Gastrocnemius medialis (tissue), 4 donors: ENCODE data around the gene KIAA0319L.

Experiments used
- POLR2A ChIP-seq, 2 donors: fragments of 450-650 bp; IDR thresholded peaks; one replicate each; pipeline ENCODE4 v1.6.1; 2017; ENCODE audit warnings: antibody characterized with exemption in 2 of 2, mild to moderate bottlenecking in 2 of 2, moderate library complexity in 2 of 2
- TF ChIP-seq, protein P1 (sequence below), 5 experiments: fragments of 450-650 bp in 3 of 5; fragments of 200-600 bp in 2 of 5; sonication (generic) in 2 of 5; IDR thresholded peaks in 4 of 5; conservative IDR thresholded peaks in 1 of 5; 1 replicate in 4 of 5; 2 replicates in 1 of 5; pipeline ENCODE4 v1.5.1; 2016 to 2019; ENCODE audit warnings: antibody characterized with exemption in 5 of 5, mild to moderate bottlenecking in 3 of 5, moderate library complexity in 3 of 5

DNA sequence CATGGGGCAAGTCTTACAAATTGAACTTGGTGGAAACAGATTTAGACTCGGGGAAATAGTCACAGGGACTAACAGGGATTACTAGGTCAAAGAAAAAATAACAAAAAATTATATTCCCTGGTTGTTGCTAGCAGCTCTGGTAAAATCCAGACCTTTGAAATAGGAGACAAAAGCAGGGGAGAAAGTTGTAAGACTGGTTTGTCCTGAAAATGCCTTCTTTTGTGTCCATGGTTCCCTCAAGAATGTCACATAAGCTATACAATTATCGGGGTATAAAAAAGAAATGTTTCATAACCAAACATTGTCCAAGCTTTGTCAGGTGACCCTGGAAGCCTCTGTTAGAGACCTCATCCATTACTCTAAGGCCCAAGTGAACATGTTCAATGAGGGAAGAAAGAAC is 33.1 kb downstream of the KIAA0319L start:
- TF ChIP-seq, protein P1, sequence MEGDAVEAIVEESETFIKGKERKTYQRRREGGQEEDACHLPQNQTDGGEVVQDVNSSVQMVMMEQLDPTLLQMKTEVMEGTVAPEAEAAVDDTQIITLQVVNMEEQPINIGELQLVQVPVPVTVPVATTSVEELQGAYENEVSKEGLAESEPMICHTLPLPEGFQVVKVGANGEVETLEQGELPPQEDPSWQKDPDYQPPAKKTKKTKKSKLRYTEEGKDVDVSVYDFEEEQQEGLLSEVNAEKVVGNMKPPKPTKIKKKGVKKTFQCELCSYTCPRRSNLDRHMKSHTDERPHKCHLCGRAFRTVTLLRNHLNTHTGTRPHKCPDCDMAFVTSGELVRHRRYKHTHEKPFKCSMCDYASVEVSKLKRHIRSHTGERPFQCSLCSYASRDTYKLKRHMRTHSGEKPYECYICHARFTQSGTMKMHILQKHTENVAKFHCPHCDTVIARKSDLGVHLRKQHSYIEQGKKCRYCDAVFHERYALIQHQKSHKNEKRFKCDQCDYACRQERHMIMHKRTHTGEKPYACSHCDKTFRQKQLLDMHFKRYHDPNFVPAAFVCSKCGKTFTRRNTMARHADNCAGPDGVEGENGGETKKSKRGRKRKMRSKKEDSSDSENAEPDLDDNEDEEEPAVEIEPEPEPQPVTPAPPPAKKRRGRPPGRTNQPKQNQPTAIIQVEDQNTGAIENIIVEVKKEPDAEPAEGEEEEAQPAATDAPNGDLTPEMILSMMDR (IDR thresholded peaks at IDR 0.05 in 4 of 5, conservative IDR thresholded peaks at IDR 0.05 in 1 of 5): no peak
- TF ChIP-seq POLR2A (IDR thresholded peaks at IDR 0.05): no peak
